ENCODE results near the gene CACNA1B. TPM values are rescaled to one million over a fixed set of nuclear protein-coding genes. Genes with fewer than 3 reads are reported as not detected.

The CACNA1B gene
- total and polyA plus RNA-seq, 2 donors from 2014 or later, result 0.03 TPM; not detected in 1

- Histone ChIP-seq H3K4me1 (ENCODE audit: control insufficient read depth in 2 of 3, insufficient read depth in 2 of 3, low read depth in 1 of 3, low read length in 3 of 3) (no peaks in the 10 kb centered on the region), H3K4me3 (ENCODE audit: low read length in 3 of 3) (no peak overlapping the region), H3K9ac (ENCODE audit: low read length in 3 of 3) (no peak overlapping the region), H3K36me3 (ENCODE audit: control insufficient read depth in 2 of 3, insufficient read depth in 3 of 3, low read length in 3 of 3) (no peaks in the 10 kb centered on the region), H3K27me3 (ENCODE audit: control insufficient read depth, insufficient read depth, low read length) (no peaks in the 10 kb centered on the region), H3K27ac (ENCODE audit: low read depth in 2 of 2, low read length in 2 of 2) (no peak overlapping the region), H3K9me3 (ENCODE audit: control insufficient read depth in 2 of 3, insufficient read depth in 1 of 3, low read length in 3 of 3) (no peaks in the 10 kb centered on the region)
- DNase-seq (peak in 3 of 5 donors; percentile 6 to 41 (median 17)), FAIRE-seq (no peak)
- TF ChIP-seq CTCF (IDR thresholded peaks at IDR 0.05; ENCODE audit: borderline replicate concordance, extremely low read depth, insufficient read depth), result no peak
- intact Hi-C loops (cut with DNase I), result no loop called here
Measured at GRCh38 chr9:138069731-138070456, 192.3 kb downstream of the CACNA1B start.

GRCh38 chr9:138070815-138071214 lies 193.2 kb downstream of the CACNA1B start:
- intact Hi-C loops (cut with DNase I), result no loop called here
- no peak for FAIRE-seq
- Histone ChIP-seq H3K27ac (ENCODE audit: low read depth in 2 of 2, low read length in 2 of 2) (no peak overlapping the region), H3K9me3 (ENCODE audit: control insufficient read depth in 2 of 3, insufficient read depth in 1 of 3, low read length in 3 of 3) (no peaks in the 10 kb centered on the region), H3K4me1 (ENCODE audit: control insufficient read depth in 2 of 3, insufficient read depth in 2 of 3, low read depth in 1 of 3, low read length in 3 of 3) (no peaks in the 10 kb centered on the region), H3K27me3 (ENCODE audit: control insufficient read depth, insufficient read depth, low read length) (no peaks in the 10 kb centered on the region), H3K36me3 (ENCODE audit: control insufficient read depth in 2 of 3, insufficient read depth in 3 of 3, low read length in 3 of 3) (no peaks in the 10 kb centered on the region), H3K9ac (ENCODE audit: low read length in 3 of 3) (no peak overlapping the region), H3K4me3 (ENCODE audit: low read length in 3 of 3) (no peak overlapping the region)
- peak in 1 of 5 donors; percentile 54 for DNase-seq
- no peak for TF ChIP-seq CTCF (IDR thresholded peaks at IDR 0.05; ENCODE audit: borderline replicate concordance, extremely low read depth, insufficient read depth)

- FAIRE-seq, result no peak
- no peaks in the 10 kb centered on the region for H3K36me3 ChIP-seq (ENCODE audit: control insufficient read depth in 2 of 3, insufficient read depth in 3 of 3, low read length in 3 of 3)
- no peak overlapping the region for H3K27ac ChIP-seq (ENCODE audit: low read depth in 2 of 2, low read length in 2 of 2)
- peak in 2 of 5 donors; percentile 5 to 22 for DNase-seq
- intact Hi-C loops (cut with DNase I), result no loop called here
- no peaks in the 10 kb centered on the region for H3K9me3 ChIP-seq (ENCODE audit: control insufficient read depth in 2 of 3, insufficient read depth in 1 of 3, low read length in 3 of 3)
- no peak for TF ChIP-seq CTCF (IDR thresholded peaks at IDR 0.05; ENCODE audit: borderline replicate concordance, extremely low read depth, insufficient read depth)
- no peak overlapping the region for H3K9ac ChIP-seq (ENCODE audit: low read length in 3 of 3)
- H3K4me3 ChIP-seq (ENCODE audit: low read length in 3 of 3), result no peak overlapping the region
- H3K27me3 ChIP-seq (ENCODE audit: control insufficient read depth, insufficient read depth, low read length), result no peaks in the 10 kb centered on the region
- no peaks in the 10 kb centered on the region for H3K4me1 ChIP-seq (ENCODE audit: control insufficient read depth in 2 of 3, insufficient read depth in 2 of 3, low read depth in 1 of 3, low read length in 3 of 3)
Measured at GRCh38 chr9:138071292-138071691, 193.7 kb downstream of the CACNA1B start.

Data from kidney (tissue), 14 donors.